HT-29 (cell line): Measurements from ENCODE around the gene CADM2. TPM values are rescaled to one million over a fixed set of nuclear protein-coding genes. Genes with fewer than 3 reads are reported as not detected.

ENCODE experiments used
- DNase-seq: peaks from one replicate; pipeline ENCODE4 v3.0.0-alpha.2; 2015; ENCODE audit warnings: low spot score
- total RNA-seq: library from RNA; depleted of rRNA; stranded (reverse); fragments of >200 nt; shearing (Covaris generic); gene quantifications from 2 replicates; pipeline ENCODE4 v1.2.3, GENCODE V29; 2014

The CADM2 gene
- total RNA-seq, 1 experiment from 2014 or later = not detected

GRCh38 chr3:85785766-85786165 is 827.0 kb downstream of the CADM2 start:
- DNase-seq = no peak

GRCh38 chr3:85790445-85791030 is 831.7 kb downstream of the CADM2 start:
- no peak for DNase-seq

GRCh38 chr3:85796140-85796539 is 837.4 kb downstream of the CADM2 start:
- no peak for DNase-seq

- no peak for DNase-seq
These were observed 841.9 kb downstream of the CADM2 start for GRCh38 chr3:85800676-85801075.

GRCh38 chr3:85801955-85802354 is 843.2 kb downstream of the CADM2 start:
- DNase-seq = peak; percentile 20

- DNase-seq = peak; percentile 25
These were observed 850.0 kb downstream of the CADM2 start for GRCh38 chr3:85808755-85809154.

GRCh38 chr3:85821130-85821756 is 862.5 kb downstream of the CADM2 start:
- DNase-seq = peak; percentile 23

- no peak for DNase-seq
These were observed 877.2 kb downstream of the CADM2 start for GRCh38 chr3:85835857-85836440.

- no peak for DNase-seq
These were observed 878.6 kb downstream of the CADM2 start for GRCh38 chr3:85837402-85837801.

GRCh38 chr3:85838921-85839320 is 880.1 kb downstream of the CADM2 start:
- no peak for DNase-seq

GRCh38 chr3:85842081-85842480 is 883.3 kb downstream of the CADM2 start:
- no peak for DNase-seq

GRCh38 chr3:85846940-85847339 is 888.2 kb downstream of the CADM2 start:
- no peak for DNase-seq

- DNase-seq = no peak
These were observed 892.3 kb downstream of the CADM2 start for GRCh38 chr3:85851071-85851470.

GRCh38 chr3:85853805-85854204 is 895.0 kb downstream of the CADM2 start:
- DNase-seq = no peak

GRCh38 chr3:85862893-85863455 is 904.2 kb downstream of the CADM2 start:
- no peak for DNase-seq

GRCh38 chr3:85864896-85865295 is 906.1 kb downstream of the CADM2 start:
- no peak for DNase-seq

GRCh38 chr3:85867072-85867471 is 908.3 kb downstream of the CADM2 start:
- no peak for DNase-seq

- no peak for DNase-seq
These were observed 916.8 kb downstream of the CADM2 start for GRCh38 chr3:85875589-85875988.

GRCh38 chr3:85877631-85878030 is 918.8 kb downstream of the CADM2 start:
- no peak for DNase-seq

- no peak for DNase-seq
These were observed 923.1 kb downstream of the CADM2 start for GRCh38 chr3:85881833-85882393.

GRCh38 chr3:85890043-85890555 is 931.3 kb downstream of the CADM2 start:
- no peak for DNase-seq

- no peak for DNase-seq
These were observed 944.6 kb downstream of the CADM2 start for GRCh38 chr3:85903434-85903833.
